SK-N-SH treated with all-trans-retinoic acid at 6 μM for 48 hours (cell line): ENCODE results near the gene ZNF155.

ENCODE experiments used
- ATAC-seq: fragments of 200-7000 bp; cut with Tn5 transposase; 3 replicates; pipeline ENCODE4 v1.9.1; 2020; ENCODE audit warnings: mild to moderate bottlenecking, moderate library complexity
- ARNTL ChIP-seq: fragments of 450-650 bp; formaldehyde crosslinking; IDR thresholded peaks from 2 replicates; pipeline ENCODE4 v1.5.0; 2020; ENCODE audit warnings: low read depth, mild to moderate bottlenecking, moderate library complexity, borderline replicate concordance
- CREB5 ChIP-seq: fragments of 250-450 bp; sonication (Bioruptor Pico); IDR thresholded peaks from 2 replicates; pipeline ENCODE4 v1.5.1; 2020; ENCODE audit warnings: low read depth, mild to moderate bottlenecking, moderate library complexity
- CSDC2 ChIP-seq: fragments of 250-450 bp; sonication (Bioruptor Pico); IDR thresholded peaks from 2 replicates; pipeline ENCODE4 v1.5.0; 2020; ENCODE audit warnings: mild to moderate bottlenecking, moderate library complexity
- CSRNP3 ChIP-seq: fragments of 250-450 bp; sonication (Bioruptor Pico); IDR thresholded peaks from 2 replicates; pipeline ENCODE4 v1.5.1; 2021; ENCODE audit warnings: mild to moderate bottlenecking, moderate library complexity
- ISL1 ChIP-seq: fragments of 250-450 bp; sonication (Bioruptor Pico); IDR thresholded peaks from 2 replicates; pipeline ENCODE4 v2.1.2; 2022; ENCODE audit warnings: mild to moderate bottlenecking, moderate library complexity
- OSR1 ChIP-seq: fragments of 250-450 bp; sonication (Bioruptor Pico); IDR thresholded peaks from 2 replicates; pipeline ENCODE4 v1.8.0; 2022; ENCODE audit warnings: moderate library complexity, mild to moderate bottlenecking, inconsistent platforms
- POU6F1 ChIP-seq: fragments of 250-450 bp; sonication (Bioruptor Pico); IDR thresholded peaks from 2 replicates; pipeline ENCODE4 v1.8.0; 2021; ENCODE audit warnings: low read depth, mild to moderate bottlenecking, moderate library complexity, borderline replicate concordance
- PPARA ChIP-seq: fragments of 250-450 bp; sonication (Bioruptor Pico); IDR thresholded peaks from 2 replicates; pipeline ENCODE4 v1.5.0; 2020; ENCODE audit warnings: mild to moderate bottlenecking, borderline replicate concordance
- SNAI2 ChIP-seq: fragments of 250-450 bp; sonication (Bioruptor Pico); IDR thresholded peaks from 2 replicates; pipeline ENCODE4 v1.5.0; 2020; ENCODE audit warnings: mild to moderate bottlenecking, moderate library complexity
- TCF4 ChIP-seq: fragments of 250-450 bp; sonication (Bioruptor Pico); IDR thresholded peaks from 2 replicates; pipeline ENCODE4 v1.8.0; 2021; ENCODE audit warnings: mild to moderate bottlenecking, moderate library complexity, borderline replicate concordance
- TOX ChIP-seq: fragments of 250-450 bp; sonication (Bioruptor Pico); IDR thresholded peaks from 2 replicates; pipeline ENCODE4 v1.8.0; 2021; ENCODE audit warnings: mild to moderate bottlenecking, moderate library complexity, borderline replicate concordance
- ZC3H10 ChIP-seq: fragments of 250-450 bp; sonication (Bioruptor Pico); IDR thresholded peaks from 2 replicates; pipeline ENCODE4 v1.5.1; 2021; ENCODE audit warnings: mild to moderate bottlenecking, moderate library complexity
- ZFP3 ChIP-seq: fragments of 250-450 bp; sonication (Bioruptor Pico); IDR thresholded peaks from 2 replicates; pipeline ENCODE4 v1.5.0; 2020; ENCODE audit warnings: mild to moderate bottlenecking, moderate library complexity
- ZFP30 ChIP-seq: fragments of 450-650 bp; formaldehyde crosslinking; IDR thresholded peaks from 2 replicates; pipeline ENCODE4 v1.5.0; 2022; ENCODE audit warnings: mild to moderate bottlenecking, moderate library complexity
- ZNF70 ChIP-seq: fragments of 450-650 bp; formaldehyde crosslinking; IDR thresholded peaks from 2 replicates; pipeline ENCODE4 v1.5.0; 2020; ENCODE audit warnings: mild to moderate bottlenecking, moderate library complexity
- ZNF8 ChIP-seq: fragments of 450-650 bp; formaldehyde crosslinking; IDR thresholded peaks from 2 replicates; pipeline ENCODE4 v1.5.0; 2020; ENCODE audit warnings: mild to moderate bottlenecking, moderate library complexity
- TF ChIP-seq, protein P1 (sequence below): fragments of 250-450 bp; sonication (Bioruptor Pico); IDR thresholded peaks from 2 replicates; pipeline ENCODE4 v1.5.0; 2020; ENCODE audit warnings: mild to moderate bottlenecking, moderate library complexity

The ZNF155 gene

GRCh38 chr19:44003461-44004009 is 19.5 kb downstream of the ZNF155 start:
- ATAC-seq: peak; percentile 50
- TF ChIP-seq ZFP30 (CRISPR knock-in tag) (no peak), ARNTL (no peak), POU6F1 (CRISPR knock-in tag) (no peak), CSRNP3 (no peak), CREB5 (CRISPR knock-in tag) (no peak), ZC3H10 (CRISPR knock-in tag) (no peak), TOX (CRISPR knock-in tag) (no peak), TCF4 (CRISPR knock-in tag) (no peak)

DNA sequence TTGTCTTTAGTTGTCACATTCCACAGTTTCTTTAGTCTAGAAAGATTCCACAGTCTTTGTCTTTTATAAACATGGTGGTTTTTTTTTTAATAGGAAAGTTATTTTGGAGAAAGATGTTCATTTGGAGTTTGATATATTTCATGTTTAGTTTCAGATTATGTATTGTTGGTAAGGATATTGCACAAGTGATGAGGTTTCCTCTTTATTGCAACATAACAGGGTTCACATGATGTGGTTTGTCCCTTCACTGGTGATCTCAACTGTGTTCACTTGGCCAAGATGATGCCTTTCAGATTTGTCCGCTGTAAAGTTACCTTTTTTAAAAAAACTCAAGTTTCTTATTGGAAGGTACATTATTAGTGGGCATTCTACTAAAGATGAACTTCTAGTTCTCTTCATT is 22.0 kb downstream of the ZNF155 start:
- no peak for ATAC-seq

GRCh38 chr19:44007473-44007872 is 23.5 kb downstream of the ZNF155 start:
- TF ChIP-seq CSDC2 (CRISPR knock-in tag) (no peak), ZNF70 (CRISPR knock-in tag) (no peak), ISL1 (CRISPR knock-in tag) (no peak), OSR1 (CRISPR knock-in tag) (no peak), ZFP3 (CRISPR knock-in tag) (no peak), CREB5 (CRISPR knock-in tag) (no peak), CSRNP3 (no peak), ZFP30 (CRISPR knock-in tag) (no peak), PPARA (no peak), ZNF8 (CRISPR knock-in tag) (no peak), POU6F1 (CRISPR knock-in tag) (no peak)
- TF ChIP-seq, protein P1, sequence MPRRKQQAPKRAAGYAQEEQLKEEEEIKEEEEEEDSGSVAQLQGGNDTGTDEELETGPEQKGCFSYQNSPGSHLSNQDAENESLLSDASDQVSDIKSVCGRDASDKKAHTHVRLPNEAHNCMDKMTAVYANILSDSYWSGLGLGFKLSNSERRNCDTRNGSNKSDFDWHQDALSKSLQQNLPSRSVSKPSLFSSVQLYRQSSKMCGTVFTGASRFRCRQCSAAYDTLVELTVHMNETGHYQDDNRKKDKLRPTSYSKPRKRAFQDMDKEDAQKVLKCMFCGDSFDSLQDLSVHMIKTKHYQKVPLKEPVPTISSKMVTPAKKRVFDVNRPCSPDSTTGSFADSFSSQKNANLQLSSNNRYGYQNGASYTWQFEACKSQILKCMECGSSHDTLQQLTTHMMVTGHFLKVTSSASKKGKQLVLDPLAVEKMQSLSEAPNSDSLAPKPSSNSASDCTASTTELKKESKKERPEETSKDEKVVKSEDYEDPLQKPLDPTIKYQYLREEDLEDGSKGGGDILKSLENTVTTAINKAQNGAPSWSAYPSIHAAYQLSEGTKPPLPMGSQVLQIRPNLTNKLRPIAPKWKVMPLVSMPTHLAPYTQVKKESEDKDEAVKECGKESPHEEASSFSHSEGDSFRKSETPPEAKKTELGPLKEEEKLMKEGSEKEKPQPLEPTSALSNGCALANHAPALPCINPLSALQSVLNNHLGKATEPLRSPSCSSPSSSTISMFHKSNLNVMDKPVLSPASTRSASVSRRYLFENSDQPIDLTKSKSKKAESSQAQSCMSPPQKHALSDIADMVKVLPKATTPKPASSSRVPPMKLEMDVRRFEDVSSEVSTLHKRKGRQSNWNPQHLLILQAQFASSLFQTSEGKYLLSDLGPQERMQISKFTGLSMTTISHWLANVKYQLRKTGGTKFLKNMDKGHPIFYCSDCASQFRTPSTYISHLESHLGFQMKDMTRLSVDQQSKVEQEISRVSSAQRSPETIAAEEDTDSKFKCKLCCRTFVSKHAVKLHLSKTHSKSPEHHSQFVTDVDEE (CRISPR knock-in tag): no peak

More for the DNA sequence above, 22.0 kb downstream of the ZNF155 start:
- TF ChIP-seq ZFP3 (CRISPR knock-in tag) (no peak), POU6F1 (CRISPR knock-in tag) (no peak), ZNF8 (CRISPR knock-in tag) (no peak), ARNTL (no peak), ZNF70 (CRISPR knock-in tag) (no peak), ISL1 (CRISPR knock-in tag) (no peak), TCF4 (CRISPR knock-in tag) (no peak), SNAI2 (CRISPR knock-in tag) (no peak), PPARA (no peak)

More at GRCh38 chr19:44007473-44007872, 23.5 kb downstream of the ZNF155 start:
- ATAC-seq: no peak
